ENCODE data around the gene TECPR1. TPM values are rescaled to one million over a fixed set of nuclear protein-coding genes. Genes with fewer than 3 reads are reported as not detected.

Gene TECPR1
- total and polyA plus RNA-seq, 2 donors (not counting 3 experiments of a cell fraction or from before 2014, with no cell fraction given), result 12.3 to 97.5 TPM

GRCh38 chr7:98214811-98215321, 37.2 kb downstream of the TECPR1 start:
- no peaks in the 10 kb centered on the region for H3K27me3 ChIP-seq (ENCODE audit: control insufficient read depth in 2 of 2, insufficient read depth in 2 of 2, low read length in 2 of 2)
- H4K20me1 ChIP-seq (replicated peaks; ENCODE audit: control insufficient read depth, extremely low read depth, insufficient read depth, low read length), result no peaks in the 10 kb centered on the region
- ChIA-PET CTCF (no interaction called here), POLR2A (no interaction called here)
- dilution Hi-C loops (cut with MboI; ENCODE audit: extremely low pct_ligation_motif_present, low sequenced_read_pairs), result no loop called here
- no peaks in the 10 kb centered on the region for H3K9me3 ChIP-seq (replicated peaks; ENCODE audit: control insufficient read depth, insufficient read depth, low read length)
- no peak for DNase-seq (ENCODE audit: low read depth, low spot score)
- H3K9me1 ChIP-seq (replicated peaks; ENCODE audit: control insufficient read depth, extremely low read depth, insufficient read depth, low read length), result no peaks in the 10 kb centered on the region
- no peak for FAIRE-seq
- peaks cover 2% of the 10 kb centered on the region for H3K4me1 ChIP-seq (ENCODE audit: control insufficient read depth, extremely low read depth, insufficient read depth, low read length)
- H3K4me3 ChIP-seq (replicated peaks in 1 of 3; ENCODE audit: insufficient read depth in 1 of 3, low read depth in 1 of 3, low read length in 3 of 3), result no peak overlapping the region
- H2AFZ ChIP-seq (ENCODE audit: low read depth, low read length), result no peak overlapping the region
- intact Hi-C loops (cut with micrococcal nuclease), result no loop called here
- H3K27ac ChIP-seq (ENCODE audit: insufficient read depth, low read depth, low read length), result no peak overlapping the region
- H3K79me2 ChIP-seq (ENCODE audit: control insufficient read depth, insufficient read depth, low read length), result no peaks in the 10 kb centered on the region
- no peak overlapping the region for H3K9ac ChIP-seq (replicated peaks; ENCODE audit: extremely low read depth, insufficient read depth, low read length)
- TF ChIP-seq FOS (IDR thresholded peaks at IDR 0.05; ENCODE audit: borderline replicate concordance, insufficient read depth, low read length) (no peak), JUN (IDR thresholded peaks at IDR 0.05; ENCODE audit: borderline replicate concordance, insufficient read depth, insufficient read length, low read depth) (no peak), MAX (IDR thresholded peaks at IDR 0.05; ENCODE audit: insufficient read depth, insufficient read length) (no peak), POLR2A (IDR thresholded peaks at IDR 0.05; ENCODE audit: low read depth, low read length) (no peak), EZH2 (IDR thresholded peaks at IDR 0.05; ENCODE audit: borderline replicate concordance, low read depth, low read length, severe bottlenecking) (no peak), GATA2 (IDR thresholded peaks at IDR 0.05; ENCODE audit: insufficient read depth, insufficient read length, low read depth, low read length) (no peak), POLR2AphosphoS5 (IDR thresholded peaks at IDR 0.05; ENCODE audit: insufficient read depth, low read depth, low read length) (no peak), MYC (IDR thresholded peaks at IDR 0.05; ENCODE audit: low read depth, low read length) (no peak)
- TF ChIP-seq, protein P1, sequence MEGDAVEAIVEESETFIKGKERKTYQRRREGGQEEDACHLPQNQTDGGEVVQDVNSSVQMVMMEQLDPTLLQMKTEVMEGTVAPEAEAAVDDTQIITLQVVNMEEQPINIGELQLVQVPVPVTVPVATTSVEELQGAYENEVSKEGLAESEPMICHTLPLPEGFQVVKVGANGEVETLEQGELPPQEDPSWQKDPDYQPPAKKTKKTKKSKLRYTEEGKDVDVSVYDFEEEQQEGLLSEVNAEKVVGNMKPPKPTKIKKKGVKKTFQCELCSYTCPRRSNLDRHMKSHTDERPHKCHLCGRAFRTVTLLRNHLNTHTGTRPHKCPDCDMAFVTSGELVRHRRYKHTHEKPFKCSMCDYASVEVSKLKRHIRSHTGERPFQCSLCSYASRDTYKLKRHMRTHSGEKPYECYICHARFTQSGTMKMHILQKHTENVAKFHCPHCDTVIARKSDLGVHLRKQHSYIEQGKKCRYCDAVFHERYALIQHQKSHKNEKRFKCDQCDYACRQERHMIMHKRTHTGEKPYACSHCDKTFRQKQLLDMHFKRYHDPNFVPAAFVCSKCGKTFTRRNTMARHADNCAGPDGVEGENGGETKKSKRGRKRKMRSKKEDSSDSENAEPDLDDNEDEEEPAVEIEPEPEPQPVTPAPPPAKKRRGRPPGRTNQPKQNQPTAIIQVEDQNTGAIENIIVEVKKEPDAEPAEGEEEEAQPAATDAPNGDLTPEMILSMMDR (IDR thresholded peaks at IDR 0.05; ENCODE audit: extremely low read depth in 1 of 2, insufficient read depth in 1 of 2, low read depth in 1 of 2, low read length in 2 of 2), result no peak
- peaks cover 2 to 15% of the 10 kb centered on the region in 2 experiments for H3K36me3 ChIP-seq (ENCODE audit: control insufficient read depth in 2 of 2, extremely low read depth in 1 of 2, insufficient read depth in 2 of 2, low read length in 2 of 2)
- no TSS peak for BruUV-seq (replicated peaks)
- H3K4me2 ChIP-seq (ENCODE audit: insufficient read depth, low read length), result no peak overlapping the region
